K562 (cell line): ENCODE measurements around the gene NRCAM. TPM values are rescaled to one million over a fixed set of nuclear protein-coding genes. Genes with fewer than 3 reads are reported as not detected.

Experiments
- BRF1 ChIP-seq: IDR thresholded peaks from 3 replicates; pipeline ENCODE4 v1.6.1; 2011; ENCODE audit warnings: borderline replicate concordance, mild to moderate bottlenecking; ENCODE audit not compliant: insufficient read length; ENCODE audit errors: extremely low read depth
- CAMTA2 ChIP-seq: fragments of 250-450 bp; sonication (Bioruptor Pico); conservative IDR thresholded peaks from 2 replicates; pipeline ENCODE4 v1.5.1; 2022
- ESRRB ChIP-seq: fragments of 250-450 bp; sonication (Bioruptor Pico); IDR thresholded peaks from 2 replicates; pipeline ENCODE4 v1.5.0; 2020; ENCODE audit warnings: mild to moderate bottlenecking, moderate library complexity, borderline replicate concordance
- IFI16 ChIP-seq: fragments of 250-450 bp; sonication (Bioruptor Pico); IDR thresholded peaks from 2 replicates; pipeline ENCODE4 v2.1.2; 2022; ENCODE audit warnings: mild to moderate bottlenecking, inconsistent platforms
- MAZ ChIP-seq, 2 experiments: fragments of 450-650 bp in 1 of 2; sonication (generic) in 1 of 2; formaldehyde crosslinking; IDR thresholded peaks in 1 of 2; conservative IDR thresholded peaks in 1 of 2; 2 replicates each; pipeline versions ENCODE4 v1.4.0 to v1.5.0; 2020; ENCODE audit warnings: mild to moderate bottlenecking in 1 of 2, missing genetic modification reagents in 1 of 2
- NR1H2 ChIP-seq: sonication (generic); formaldehyde crosslinking; IDR thresholded peaks from 2 replicates; pipeline ENCODE4 v1.4.0; 2020; ENCODE audit warnings: mild to moderate bottlenecking, missing genetic modification reagents
- RCOR1 ChIP-seq, 2 experiments: IDR thresholded peaks; 2 replicates each; pipeline ENCODE4 v1.6.1; 2012; ENCODE audit warnings: low read depth in 2 of 2, low read length in 2 of 2, borderline replicate concordance in 1 of 2, improper control_type of control experiment in 1 of 2
- SNRNP70 ChIP-seq: fragments of 200-400 bp; formaldehyde crosslinking; optimal IDR thresholded peaks from 2 replicates; pipeline ENCODE3; 2017; ENCODE audit warnings: low read depth, low read length
- STAT5A ChIP-seq: IDR thresholded peaks from 2 replicates; pipeline ENCODE4 v1.6.1; 2012; ENCODE audit warnings: low read length, inconsistent platforms, borderline replicate concordance
- XRCC4 ChIP-seq: IDR thresholded peaks from one replicate; pipeline ENCODE4 v1.6.1; 2011; ENCODE audit not compliant: insufficient read depth, insufficient read length; ENCODE audit errors: extremely low read depth
- ZBED1 ChIP-seq: IDR thresholded peaks from 2 replicates; pipeline ENCODE4 v1.6.1; 2014
- ZNF318 ChIP-seq, 2 experiments: fragments of 450-650 bp; IDR thresholded peaks; 2 replicates each; pipeline ENCODE4 v1.6.1; 2016; ENCODE audit warnings: mild to moderate bottlenecking in 2 of 2, borderline replicate concordance in 1 of 2, low read depth in 1 of 2, moderate library complexity in 1 of 2
- ZNF408 ChIP-seq: fragments of 250-450 bp; sonication (Bioruptor Pico); IDR thresholded peaks from 2 replicates; pipeline ENCODE4 v1.4.0; 2020; ENCODE audit warnings: low read depth, mild to moderate bottlenecking, moderate library complexity
- polyA plus RNA-seq, 8 experiments: library from polyadenylated mRNA; depleted of rRNA in 4 of 8; stranded (reverse) in 5 of 8; unstranded in 3 of 8; fragments of >200 nt; fragmentation: Nextera tagmentation in 2 of 8; fragmentation: Illumina TruSeq in 1 of 8; extraction: Ambion mirVana in 2 of 8; extraction: Trizol in 1 of 8; gene quantifications; 2 replicates each; pipeline versions ENCODE4 v1.2.1 to v1.2.3, GENCODE V29; 2011 to 2014; ENCODE audit warnings: inconsistent platforms in 1 of 8, missing spikeins in 1 of 8
- total RNA-seq, 7 experiments: library from RNA; depleted of rRNA in 6 of 7; stranded (reverse); fragments of >200 nt in 6 of 7; fragmentation: Illumina TruSeq in 2 of 7; extraction: Trizol in 2 of 7; gene quantifications; 2 replicates each; pipeline versions ENCODE4 v1.2.1 to v1.2.3, GENCODE V29; 2011 to 2021; ENCODE audit warnings: low replicate concordance in 1 of 7

NRCAM gene
- total and polyA plus RNA-seq, 9 of the 15 experiments (the other 6 are each of a cell fraction or from before 2014, with no cell fraction given) = 0.03 to 0.54 (median 0.12) TPM; not detected in 1

- TF ChIP-seq RCOR1 (IDR thresholded peaks at IDR 0.05; ENCODE audit: borderline replicate concordance in 1 of 2, low read depth in 2 of 2, low read length in 2 of 2) = peak in 1 of 2 experiments; percentile 60; a peak in 1 of 4 replicates
- TF ChIP-seq SNRNP70 = no peak
- no peak for TF ChIP-seq ESRRB (CRISPR knock-in tag)
- TF ChIP-seq ZNF318 (IDR thresholded peaks at IDR 0.05; ENCODE audit: borderline replicate concordance in 1 of 2, low read depth in 1 of 2) = no peak
- TF ChIP-seq NR1H2 = no peak
- no peak for TF ChIP-seq ZBED1
- 0 out of 4 replicates have a peak, but pooled peaks of 1 of the 2 experiments have one; percentile 42 for TF ChIP-seq MAZ (CRISPR knock-in tag; conservative IDR thresholded peaks at IDR 0.05 in 1 of 2, IDR thresholded peaks at IDR 0.05 in 1 of 2)
- TF ChIP-seq CAMTA2 (CRISPR knock-in tag) = no peak
- no peak for TF ChIP-seq XRCC4
- TF ChIP-seq STAT5A = no peak
- TF ChIP-seq BRF1 = no peak
- no peak for TF ChIP-seq IFI16 (CRISPR knock-in tag)
- no peak for TF ChIP-seq ZNF408 (CRISPR knock-in tag)
Observed at GRCh38 chr7:108146070-108146842, 310.0 kb downstream of the NRCAM start (continued).
